GM21381 (cell line): ENCODE data around the gene KRTAP3-1.
"Not testable (repeated sequence)": the region's sequence is repeated elsewhere in the genome, so short reads cannot be mapped to it uniquely, and the experiment has no call there.

Experiments
- ATAC-seq: cut with Tn5 transposase; IDR thresholded peaks from one replicate; pipeline ENCODE4 v1.9.1; 2021; ENCODE audit warnings: mild to moderate bottlenecking, moderate library complexity; ENCODE audit not compliant: unreplicated experiment

KRTAP3-1 gene

GRCh38 chr17:41016578-41017215 lies 7.8 kb upstream of the KRTAP3-1 start:
- no peak for ATAC-seq

- no peak for ATAC-seq
Measured at GRCh38 chr17:41015454-41015853, 6.5 kb upstream of the KRTAP3-1 start.

GRCh38 chr17:41013606-41014005 lies 4.7 kb upstream of the KRTAP3-1 start:
- ATAC-seq: no peak

- no peak for ATAC-seq
Measured at GRCh38 chr17:41013181-41013580, 4.3 kb upstream of the KRTAP3-1 start.

GRCh38 chr17:41012326-41013120 lies 3.6 kb upstream of the KRTAP3-1 start:
- no peak for ATAC-seq

- no peak for ATAC-seq
Measured at GRCh38 chr17:41010441-41010840, 1.5 kb upstream of the KRTAP3-1 start.

GRCh38 chr17:41009936-41010335 lies 1.0 kb upstream of the KRTAP3-1 start:
- ATAC-seq: no peak

- ATAC-seq: no peak
Measured at GRCh38 chr17:41009301-41009760, 403 bp upstream of the KRTAP3-1 start.

GRCh38 chr17:41004397-41004796 lies 4.5 kb downstream of the KRTAP3-1 start:
- ATAC-seq: no peak

GRCh38 chr17:41003926-41004325 lies 5.0 kb downstream of the KRTAP3-1 start:
- no peak for ATAC-seq

- ATAC-seq: no peak
Measured at GRCh38 chr17:41002814-41003213, 6.1 kb downstream of the KRTAP3-1 start.

- ATAC-seq: no peak
Measured at GRCh38 chr17:41001795-41002194, 7.1 kb downstream of the KRTAP3-1 start.

GRCh38 chr17:40999563-40999962 lies 9.4 kb downstream of the KRTAP3-1 start, which contains the start of gene KRTAP3-2:
Gene KRTAP3-2 (minus strand): TSS chr17:40999906. CDS start chr17:40999853, 53 bp downstream.
- ATAC-seq: not testable (repeated sequence)

- no peak for ATAC-seq
Measured at GRCh38 chr17:40997361-40997760, 11.6 kb downstream of the KRTAP3-1 start.

GRCh38 chr17:40996829-40997228 lies 12.1 kb downstream of the KRTAP3-1 start:
- no peak for ATAC-seq

GRCh38 chr17:40995116-40995515 lies 13.8 kb downstream of the KRTAP3-1 start:
- ATAC-seq: no peak

GRCh38 chr17:40993839-40994238 lies 15.1 kb downstream of the KRTAP3-1 start, which contains the start of gene KRTAP3-3:
Gene KRTAP3-3 (minus strand): TSS chr17:40994164. CDS start chr17:40994097, 67 bp downstream.
- ATAC-seq: no peak

GRCh38 chr17:40993084-40993483 lies 15.8 kb downstream of the KRTAP3-1 start:
- no peak for ATAC-seq

- no peak for ATAC-seq
Measured at GRCh38 chr17:40992666-40993065, 16.3 kb downstream of the KRTAP3-1 start.

GRCh38 chr17:40986920-40987319 lies 22.0 kb downstream of the KRTAP3-1 start:
- ATAC-seq: no peak

GRCh38 chr17:40984226-40984625 lies 24.7 kb downstream of the KRTAP3-1 start, which contains the start of gene KRT40:
Gene KRT40 (minus strand): TSS chr17:40984326. CDS start chr17:40984273, 53 bp downstream.
- no peak for ATAC-seq

GRCh38 chr17:40981115-40981514 lies 27.8 kb downstream of the KRTAP3-1 start:
- ATAC-seq: no peak
